ENCODE results near the gene NHSL1. TPM values are rescaled to one million over a fixed set of nuclear protein-coding genes. Genes with fewer than 3 reads are reported as not detected.
A peak's percentile ranks its signal among the peaks of the same experiment; 100 is the strongest.

NHSL1 gene
- polyA plus RNA-seq, 3 donors, result 0.06 to 2.8 (median 0.51) TPM

GRCh38 chr6:138434096-138434495 is 65.2 kb downstream of the NHSL1 start:
- no peaks in the 10 kb centered on the region for H3K9me3 ChIP-seq (replicated peaks in 1 of 2; ENCODE audit: control insufficient read depth in 1 of 2, insufficient read depth in 1 of 2, low read length in 2 of 2)
- TF ChIP-seq CTCF (IDR thresholded peaks at IDR 0.05), result no peak
- no CpG with 5 or more reads among the region's 3 CpGs for WGBS (ENCODE audit: insufficient coverage)
- H2AFZ ChIP-seq (ENCODE audit: insufficient read depth, low read depth, low read length, poor library complexity, severe bottlenecking), result no peak overlapping the region
- H4K20me1 ChIP-seq (ENCODE audit: insufficient read depth, low read length), result no peaks in the 10 kb centered on the region
- H3K9ac ChIP-seq (ENCODE audit: insufficient read depth, low read length, poor library complexity, severe bottlenecking), result no peak overlapping the region
- peaks cover 37 to 47% of the 10 kb centered on the region in 2 donors for H3K4me1 ChIP-seq (ENCODE audit: control insufficient read depth in 1 of 2, insufficient read depth in 2 of 2, low read length in 2 of 2)
- no peak overlapping the region for H3K4me2 ChIP-seq (replicated peaks; ENCODE audit: extremely low read depth, low read length, poor library complexity, severe bottlenecking)
- H3K4me3 ChIP-seq (replicated peaks in 1 of 3; ENCODE audit: low read depth in 2 of 3, low read length in 3 of 3), result no peak overlapping the region
- peaks cover 52% of the 10 kb centered on the region for H3K4me1 Mint-ChIP-seq
- H3K27me3 ChIP-seq (ENCODE audit: control insufficient read depth in 2 of 2, insufficient read depth in 2 of 2, low read length in 2 of 2), result no peaks in the 10 kb centered on the region
- no peak overlapping the region for H3K4me3 Mint-ChIP-seq
- no peak overlapping the region for H3K27ac ChIP-seq (ENCODE audit: low read depth in 1 of 2, low read length in 2 of 2)
- H3K36me3 ChIP-seq (replicated peaks in 1 of 2; ENCODE audit: control insufficient read depth in 1 of 2, insufficient read depth in 2 of 2, low read length in 2 of 2), result no peaks in the 10 kb centered on the region
- H3K27me3 Mint-ChIP-seq (ENCODE audit: low read depth in 3 of 3), result peaks cover 1 to 3% (median 1%) of the 10 kb centered on the region in 3 donors
- peaks cover 4 to 10% of the 10 kb centered on the region in 2 donors for H3K36me3 Mint-ChIP-seq
- DNase-seq, result no peak
- intact Hi-C loops (cut with micrococcal nuclease), result loop anchor here in 1 of 2 donors (5.0 kb wide), 1 partner anchor 83 kb away; no protein-coding TSS in a partner anchor
- peak overlapping the region in 3 of 7 donors; percentile 23 to 46 (median 46) for H3K27ac Mint-ChIP-seq
- H3K79me2 ChIP-seq (ENCODE audit: insufficient read depth, low read length), result no peaks in the 10 kb centered on the region
- H3K9me3 Mint-ChIP-seq, result no peaks in the 10 kb centered on the region

GRCh38 chr6:138432063-138432356 is 67.3 kb downstream of the NHSL1 start:
- Histone ChIP-seq H3K79me2 (ENCODE audit: insufficient read depth, low read length) (no peaks in the 10 kb centered on the region), H3K9ac (ENCODE audit: insufficient read depth, low read length, poor library complexity, severe bottlenecking) (no peak overlapping the region), H2AFZ (ENCODE audit: insufficient read depth, low read depth, low read length, poor library complexity, severe bottlenecking) (no peak overlapping the region), H3K27me3 (ENCODE audit: control insufficient read depth in 2 of 2, insufficient read depth in 2 of 2, low read length in 2 of 2) (no peaks in the 10 kb centered on the region), H4K20me1 (ENCODE audit: insufficient read depth, low read length) (no peaks in the 10 kb centered on the region), H3K27ac (ENCODE audit: low read depth in 1 of 2, low read length in 2 of 2) (peak overlapping the region; percentile 67 to 68), H3K4me2 (replicated peaks; ENCODE audit: extremely low read depth, low read length, poor library complexity, severe bottlenecking) (peak overlapping the region; percentile 47), H3K4me3 (replicated peaks in 1 of 3; ENCODE audit: low read depth in 2 of 3, low read length in 3 of 3) (peak overlapping the region in 1 of 3 experiments; percentile 22), H3K4me1 (ENCODE audit: control insufficient read depth in 1 of 2, insufficient read depth in 2 of 2, low read length in 2 of 2) (peaks cover 38 to 47% of the 10 kb centered on the region in 2 donors), H3K36me3 (replicated peaks in 1 of 2; ENCODE audit: control insufficient read depth in 1 of 2, insufficient read depth in 2 of 2, low read length in 2 of 2) (no peaks in the 10 kb centered on the region), H3K9me3 (replicated peaks in 1 of 2; ENCODE audit: control insufficient read depth in 1 of 2, insufficient read depth in 1 of 2, low read length in 2 of 2) (no peaks in the 10 kb centered on the region)
- Mint-ChIP-seq H3K36me3 (peaks cover 4 to 10% of the 10 kb centered on the region in 2 donors), H3K27ac (peak overlapping the region; percentile 60 to 92 (median 89)), H3K9me3 (no peaks in the 10 kb centered on the region), H3K27me3 (ENCODE audit: low read depth in 3 of 3) (peaks cover 1 to 3% (median 1%) of the 10 kb centered on the region in 3 donors), H3K4me1 (peaks cover 53% of the 10 kb centered on the region), H3K4me3 (no peak overlapping the region)
- no peak for DNase-seq
- no peak for TF ChIP-seq CTCF (IDR thresholded peaks at IDR 0.05)
- intact Hi-C loops (cut with micrococcal nuclease), result loop anchor here in 1 of 2 donors (5.0 kb wide), 1 partner anchor 85 kb away; no protein-coding TSS in a partner anchor
- WGBS (ENCODE audit: insufficient coverage), result 99% methylated on average over 11 of the region's 11 CpGs
